GM23338 (cell line): ENCODE results near the gene SLC25A29. TPM values are rescaled to one million over a fixed set of nuclear protein-coding genes. Genes with fewer than 3 reads are reported as not detected.

Experiments used
- ATAC-seq: fragments of 200-7000 bp; cut with Tn5 transposase; 3 replicates; pipeline ENCODE4 v1.9.1; 2020
- DNase-seq: peaks from one replicate; pipeline ENCODE4 v3.0.0-alpha.2; 2015; ENCODE audit warnings: low spot score
- H2AFZ ChIP-seq: fragments of 200-600 bp; sonication (generic); 2 replicates; pipeline ENCODE4 v1.8.0; 2016; ENCODE audit warnings: antibody characterized with exemption, mild to moderate bottlenecking, moderate library complexity
- H3F3A ChIP-seq: fragments of 200-600 bp; sonication (generic); replicated peaks from 2 replicates; pipeline ENCODE4 v1.8.0; 2017; ENCODE audit warnings: antibody characterized with exemption, mixed run types, low read depth
- H3K27ac ChIP-seq: fragments of 200-600 bp; sonication (generic); 2 replicates; pipeline ENCODE4 v1.6.1; 2016; ENCODE audit warnings: low read depth
- H3K27me3 ChIP-seq: fragments of 200-600 bp; sonication (generic); 2 replicates; pipeline ENCODE4 v1.8.0; 2016; ENCODE audit warnings: mild to moderate bottlenecking, mixed run types, moderate library complexity; ENCODE audit not compliant: insufficient read depth
- H3K36me3 ChIP-seq: fragments of 200-600 bp; sonication (generic); 2 replicates; pipeline ENCODE4 v1.8.0; 2016; ENCODE audit warnings: mild to moderate bottlenecking; ENCODE audit not compliant: insufficient read depth
- H3K4me1 ChIP-seq: fragments of 200-600 bp; sonication (generic); 2 replicates; pipeline ENCODE4 v1.8.0; 2016; ENCODE audit warnings: mild to moderate bottlenecking, moderate library complexity; ENCODE audit not compliant: insufficient read depth
- H3K4me2 ChIP-seq: fragments of 200-600 bp; sonication (generic); 2 replicates; pipeline ENCODE4 v1.7.1; 2017; ENCODE audit warnings: mixed run types
- H3K4me3 ChIP-seq: fragments of 200-600 bp; sonication (generic); 2 replicates; pipeline ENCODE4 v1.6.1; 2016; ENCODE audit warnings: mixed run types
- H3K79me2 ChIP-seq: fragments of 200-600 bp; sonication (generic); replicated peaks from 2 replicates; pipeline ENCODE4 v1.8.0; 2017; ENCODE audit warnings: mild to moderate bottlenecking; ENCODE audit not compliant: insufficient read depth
- H3K9me2 ChIP-seq: fragments of 200-600 bp; sonication (generic); 2 replicates; pipeline ENCODE4 v1.8.0; 2017; ENCODE audit not compliant: insufficient read depth
- H4K20me1 ChIP-seq: fragments of 200-600 bp; sonication (generic); replicated peaks from 2 replicates; pipeline ENCODE4 v1.8.0; 2017; ENCODE audit warnings: mild to moderate bottlenecking; ENCODE audit not compliant: insufficient read depth
- H3K27ac Mint-ChIP-seq: 2 replicates; pipeline ENCODE4 v1.8.0; 2020; ENCODE audit warnings: inconsistent platforms, mild to moderate bottlenecking, moderate library complexity, mixed read lengths
- H3K27me3 Mint-ChIP-seq: 3 replicates; pipeline ENCODE4 v1.8.0; 2022; ENCODE audit warnings: low read depth, mild to moderate bottlenecking, moderate library complexity, mixed read lengths, inconsistent platforms; ENCODE audit not compliant: insufficient read depth, poor library complexity
- H3K36me3 Mint-ChIP-seq: 3 replicates; pipeline ENCODE4 v1.8.0; 2021; ENCODE audit warnings: low read depth, mild to moderate bottlenecking, inconsistent platforms, moderate library complexity, mixed read lengths
- H3K4me1 Mint-ChIP-seq: 3 replicates; pipeline ENCODE4 v1.8.0; 2020; ENCODE audit warnings: mild to moderate bottlenecking, inconsistent platforms, mixed read lengths
- H3K4me3 Mint-ChIP-seq: 3 replicates; pipeline ENCODE4 v1.8.0; 2021; ENCODE audit warnings: moderate library complexity, mild to moderate bottlenecking, inconsistent platforms, mixed read lengths
- H3K9me3 Mint-ChIP-seq: 3 replicates; pipeline ENCODE4 v1.8.0; 2020; ENCODE audit warnings: moderate library complexity, mild to moderate bottlenecking, inconsistent platforms, mixed read lengths
- CREB1 ChIP-seq: fragments of 250-450 bp; sonication (Bioruptor Pico); IDR thresholded peaks from 2 replicates; pipeline ENCODE4 v1.5.0; 2020; ENCODE audit warnings: low read depth, mild to moderate bottlenecking, moderate library complexity
- EZH2 ChIP-seq: fragments of 200-600 bp; sonication (generic); IDR thresholded peaks from one replicate; pipeline ENCODE4 v1.8.0; 2017; ENCODE audit warnings: antibody characterized with exemption, mild to moderate bottlenecking, low read depth; ENCODE audit not compliant: unreplicated experiment
- EZH2phosphoT487 ChIP-seq: fragments of 200-600 bp; sonication (generic); IDR thresholded peaks from one replicate; pipeline ENCODE4 v1.8.1; 2018; ENCODE audit warnings: antibody characterized with exemption; ENCODE audit not compliant: unreplicated experiment
- JUNB ChIP-seq: IDR thresholded peaks from one replicate; pipeline ENCODE4 v1.6.1; 2016; ENCODE audit warnings: antibody characterized with exemption; ENCODE audit not compliant: unreplicated experiment
- NANOG ChIP-seq: IDR thresholded peaks from 2 replicates; pipeline ENCODE4 v1.6.1; 2016; ENCODE audit warnings: antibody characterized with exemption, borderline replicate concordance
- POLR2AphosphoS5 ChIP-seq: IDR thresholded peaks from 2 replicates; pipeline ENCODE4 v1.6.1; 2016; ENCODE audit warnings: antibody characterized with exemption, low read depth
- STAT1 ChIP-seq: IDR thresholded peaks from one replicate; pipeline ENCODE4 v1.6.1; 2016; ENCODE audit warnings: antibody characterized with exemption; ENCODE audit not compliant: unreplicated experiment
- ZNF114 ChIP-seq: fragments of 250-450 bp; sonication (Bioruptor Pico); IDR thresholded peaks from 2 replicates; pipeline ENCODE4 v1.5.0; 2020; ENCODE audit warnings: mild to moderate bottlenecking, moderate library complexity
- ZNF331 ChIP-seq: fragments of 250-450 bp; sonication (Bioruptor Pico); IDR thresholded peaks from 2 replicates; pipeline ENCODE4 v1.5.0; 2020; ENCODE audit warnings: low read depth, mild to moderate bottlenecking, moderate library complexity
- polyA plus RNA-seq: library from polyadenylated mRNA; unstranded; fragments of >200 nt; fragmentation: Nextera tagmentation; extraction: Ambion mirVana; gene quantifications from 2 replicates; pipeline ENCODE4 v1.2.1, GENCODE V29; 2016
- total RNA-seq: library from RNA; depleted of rRNA; stranded (reverse); fragments of >200 nt; shearing (Covaris generic); gene quantifications from 2 replicates; pipeline ENCODE4 v1.2.3, GENCODE V29; 2014
- TF ChIP-seq, protein P1 (sequence below): IDR thresholded peaks from 2 replicates; pipeline ENCODE4 v1.6.1; 2016; ENCODE audit warnings: antibody characterized with exemption
- TF ChIP-seq, protein P2 (sequence below): IDR thresholded peaks from one replicate; pipeline ENCODE4 v1.6.1; 2018; ENCODE audit warnings: antibody characterized with exemption; ENCODE audit not compliant: unreplicated experiment
- TF ChIP-seq, protein P3 (sequence below): fragments of 250-450 bp; sonication (Bioruptor Pico); IDR thresholded peaks from 2 replicates; pipeline ENCODE4 v1.5.0; 2020; ENCODE audit warnings: mild to moderate bottlenecking, moderate library complexity
- TF ChIP-seq, protein P4 (sequence below), 2 experiments: fragments of 200-600 bp in 1 of 2; sonication (generic) in 1 of 2; conservative IDR thresholded peaks; 2 replicates each; pipeline versions ENCODE4 v1.5.1 to v1.6.1; 2016 to 2017; ENCODE audit warnings: antibody characterized with exemption in 2 of 2, low read depth in 2 of 2, mild to moderate bottlenecking in 2 of 2, moderate library complexity in 1 of 2

The SLC25A29 gene
- total and polyA plus RNA-seq, 2 experiments from 2014 or later: 65.6 to 206 TPM

DNA sequence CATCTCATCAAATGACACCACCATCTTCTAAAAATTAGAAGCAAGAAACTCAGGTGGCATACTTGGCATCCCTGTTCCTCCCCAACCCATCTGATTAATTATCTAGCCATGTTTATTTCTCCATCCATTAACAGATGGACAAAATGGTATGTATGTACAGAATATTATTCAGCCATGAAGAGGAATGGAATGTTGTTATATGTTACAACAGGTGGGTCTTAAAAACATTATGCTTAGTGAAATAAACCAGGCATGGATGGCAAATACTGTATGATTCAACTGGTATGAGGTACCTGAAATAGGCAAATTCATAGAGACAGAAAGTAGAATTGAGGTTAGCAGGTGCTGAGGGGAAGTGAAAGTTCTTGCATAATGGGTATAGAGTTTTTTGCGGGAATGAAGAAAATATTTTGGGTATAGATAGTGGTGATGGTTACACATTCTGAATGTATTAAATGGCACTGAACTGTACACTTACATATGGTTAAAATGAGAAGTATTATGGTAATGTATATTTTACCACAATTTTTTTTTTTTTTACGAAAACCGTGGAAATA is 49.8 kb downstream of the SLC25A29 start:
- no peaks in the 10 kb centered on the region for H3K36me3 Mint-ChIP-seq
- H3K79me2 ChIP-seq: peaks cover 100% of the 10 kb centered on the region
- H3K4me3 ChIP-seq: no peak overlapping the region
- no peak overlapping the region for H3K4me3 Mint-ChIP-seq
- no peak overlapping the region for H3K27ac ChIP-seq
- no peak overlapping the region for H3K4me2 ChIP-seq
- peaks cover 2% of the 10 kb centered on the region for H3K27me3 Mint-ChIP-seq
- H3K4me1 ChIP-seq: no peaks in the 10 kb centered on the region; the same call in 1 of the 2 replicates
- H3K36me3 ChIP-seq: no peaks in the 10 kb centered on the region
- 0 out of 2 replicates have a peak, but pooled peaks cover 4% of the 10 kb centered on the region for H3F3A ChIP-seq
- peaks cover 3% of the 10 kb centered on the region; the same call in 1 of the 3 replicates for H3K4me1 Mint-ChIP-seq
- TF ChIP-seq, protein P1, sequence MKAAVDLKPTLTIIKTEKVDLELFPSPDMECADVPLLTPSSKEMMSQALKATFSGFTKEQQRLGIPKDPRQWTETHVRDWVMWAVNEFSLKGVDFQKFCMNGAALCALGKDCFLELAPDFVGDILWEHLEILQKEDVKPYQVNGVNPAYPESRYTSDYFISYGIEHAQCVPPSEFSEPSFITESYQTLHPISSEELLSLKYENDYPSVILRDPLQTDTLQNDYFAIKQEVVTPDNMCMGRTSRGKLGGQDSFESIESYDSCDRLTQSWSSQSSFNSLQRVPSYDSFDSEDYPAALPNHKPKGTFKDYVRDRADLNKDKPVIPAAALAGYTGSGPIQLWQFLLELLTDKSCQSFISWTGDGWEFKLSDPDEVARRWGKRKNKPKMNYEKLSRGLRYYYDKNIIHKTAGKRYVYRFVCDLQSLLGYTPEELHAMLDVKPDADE: no peak
- TF ChIP-seq EZH2phosphoT487 (no peak), JUNB (no peak), NANOG (no peak), EZH2 (no peak), ZNF331 (CRISPR knock-in tag) (no peak), POLR2AphosphoS5 (no peak), ZNF114 (no peak), STAT1 (no peak), CREB1 (no peak)
- TF ChIP-seq, protein P2, sequence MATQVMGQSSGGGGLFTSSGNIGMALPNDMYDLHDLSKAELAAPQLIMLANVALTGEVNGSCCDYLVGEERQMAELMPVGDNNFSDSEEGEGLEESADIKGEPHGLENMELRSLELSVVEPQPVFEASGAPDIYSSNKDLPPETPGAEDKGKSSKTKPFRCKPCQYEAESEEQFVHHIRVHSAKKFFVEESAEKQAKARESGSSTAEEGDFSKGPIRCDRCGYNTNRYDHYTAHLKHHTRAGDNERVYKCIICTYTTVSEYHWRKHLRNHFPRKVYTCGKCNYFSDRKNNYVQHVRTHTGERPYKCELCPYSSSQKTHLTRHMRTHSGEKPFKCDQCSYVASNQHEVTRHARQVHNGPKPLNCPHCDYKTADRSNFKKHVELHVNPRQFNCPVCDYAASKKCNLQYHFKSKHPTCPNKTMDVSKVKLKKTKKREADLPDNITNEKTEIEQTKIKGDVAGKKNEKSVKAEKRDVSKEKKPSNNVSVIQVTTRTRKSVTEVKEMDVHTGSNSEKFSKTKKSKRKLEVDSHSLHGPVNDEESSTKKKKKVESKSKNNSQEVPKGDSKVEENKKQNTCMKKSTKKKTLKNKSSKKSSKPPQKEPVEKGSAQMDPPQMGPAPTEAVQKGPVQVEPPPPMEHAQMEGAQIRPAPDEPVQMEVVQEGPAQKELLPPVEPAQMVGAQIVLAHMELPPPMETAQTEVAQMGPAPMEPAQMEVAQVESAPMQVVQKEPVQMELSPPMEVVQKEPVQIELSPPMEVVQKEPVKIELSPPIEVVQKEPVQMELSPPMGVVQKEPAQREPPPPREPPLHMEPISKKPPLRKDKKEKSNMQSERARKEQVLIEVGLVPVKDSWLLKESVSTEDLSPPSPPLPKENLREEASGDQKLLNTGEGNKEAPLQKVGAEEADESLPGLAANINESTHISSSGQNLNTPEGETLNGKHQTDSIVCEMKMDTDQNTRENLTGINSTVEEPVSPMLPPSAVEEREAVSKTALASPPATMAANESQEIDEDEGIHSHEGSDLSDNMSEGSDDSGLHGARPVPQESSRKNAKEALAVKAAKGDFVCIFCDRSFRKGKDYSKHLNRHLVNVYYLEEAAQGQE: no peak
- TF ChIP-seq, protein P3, sequence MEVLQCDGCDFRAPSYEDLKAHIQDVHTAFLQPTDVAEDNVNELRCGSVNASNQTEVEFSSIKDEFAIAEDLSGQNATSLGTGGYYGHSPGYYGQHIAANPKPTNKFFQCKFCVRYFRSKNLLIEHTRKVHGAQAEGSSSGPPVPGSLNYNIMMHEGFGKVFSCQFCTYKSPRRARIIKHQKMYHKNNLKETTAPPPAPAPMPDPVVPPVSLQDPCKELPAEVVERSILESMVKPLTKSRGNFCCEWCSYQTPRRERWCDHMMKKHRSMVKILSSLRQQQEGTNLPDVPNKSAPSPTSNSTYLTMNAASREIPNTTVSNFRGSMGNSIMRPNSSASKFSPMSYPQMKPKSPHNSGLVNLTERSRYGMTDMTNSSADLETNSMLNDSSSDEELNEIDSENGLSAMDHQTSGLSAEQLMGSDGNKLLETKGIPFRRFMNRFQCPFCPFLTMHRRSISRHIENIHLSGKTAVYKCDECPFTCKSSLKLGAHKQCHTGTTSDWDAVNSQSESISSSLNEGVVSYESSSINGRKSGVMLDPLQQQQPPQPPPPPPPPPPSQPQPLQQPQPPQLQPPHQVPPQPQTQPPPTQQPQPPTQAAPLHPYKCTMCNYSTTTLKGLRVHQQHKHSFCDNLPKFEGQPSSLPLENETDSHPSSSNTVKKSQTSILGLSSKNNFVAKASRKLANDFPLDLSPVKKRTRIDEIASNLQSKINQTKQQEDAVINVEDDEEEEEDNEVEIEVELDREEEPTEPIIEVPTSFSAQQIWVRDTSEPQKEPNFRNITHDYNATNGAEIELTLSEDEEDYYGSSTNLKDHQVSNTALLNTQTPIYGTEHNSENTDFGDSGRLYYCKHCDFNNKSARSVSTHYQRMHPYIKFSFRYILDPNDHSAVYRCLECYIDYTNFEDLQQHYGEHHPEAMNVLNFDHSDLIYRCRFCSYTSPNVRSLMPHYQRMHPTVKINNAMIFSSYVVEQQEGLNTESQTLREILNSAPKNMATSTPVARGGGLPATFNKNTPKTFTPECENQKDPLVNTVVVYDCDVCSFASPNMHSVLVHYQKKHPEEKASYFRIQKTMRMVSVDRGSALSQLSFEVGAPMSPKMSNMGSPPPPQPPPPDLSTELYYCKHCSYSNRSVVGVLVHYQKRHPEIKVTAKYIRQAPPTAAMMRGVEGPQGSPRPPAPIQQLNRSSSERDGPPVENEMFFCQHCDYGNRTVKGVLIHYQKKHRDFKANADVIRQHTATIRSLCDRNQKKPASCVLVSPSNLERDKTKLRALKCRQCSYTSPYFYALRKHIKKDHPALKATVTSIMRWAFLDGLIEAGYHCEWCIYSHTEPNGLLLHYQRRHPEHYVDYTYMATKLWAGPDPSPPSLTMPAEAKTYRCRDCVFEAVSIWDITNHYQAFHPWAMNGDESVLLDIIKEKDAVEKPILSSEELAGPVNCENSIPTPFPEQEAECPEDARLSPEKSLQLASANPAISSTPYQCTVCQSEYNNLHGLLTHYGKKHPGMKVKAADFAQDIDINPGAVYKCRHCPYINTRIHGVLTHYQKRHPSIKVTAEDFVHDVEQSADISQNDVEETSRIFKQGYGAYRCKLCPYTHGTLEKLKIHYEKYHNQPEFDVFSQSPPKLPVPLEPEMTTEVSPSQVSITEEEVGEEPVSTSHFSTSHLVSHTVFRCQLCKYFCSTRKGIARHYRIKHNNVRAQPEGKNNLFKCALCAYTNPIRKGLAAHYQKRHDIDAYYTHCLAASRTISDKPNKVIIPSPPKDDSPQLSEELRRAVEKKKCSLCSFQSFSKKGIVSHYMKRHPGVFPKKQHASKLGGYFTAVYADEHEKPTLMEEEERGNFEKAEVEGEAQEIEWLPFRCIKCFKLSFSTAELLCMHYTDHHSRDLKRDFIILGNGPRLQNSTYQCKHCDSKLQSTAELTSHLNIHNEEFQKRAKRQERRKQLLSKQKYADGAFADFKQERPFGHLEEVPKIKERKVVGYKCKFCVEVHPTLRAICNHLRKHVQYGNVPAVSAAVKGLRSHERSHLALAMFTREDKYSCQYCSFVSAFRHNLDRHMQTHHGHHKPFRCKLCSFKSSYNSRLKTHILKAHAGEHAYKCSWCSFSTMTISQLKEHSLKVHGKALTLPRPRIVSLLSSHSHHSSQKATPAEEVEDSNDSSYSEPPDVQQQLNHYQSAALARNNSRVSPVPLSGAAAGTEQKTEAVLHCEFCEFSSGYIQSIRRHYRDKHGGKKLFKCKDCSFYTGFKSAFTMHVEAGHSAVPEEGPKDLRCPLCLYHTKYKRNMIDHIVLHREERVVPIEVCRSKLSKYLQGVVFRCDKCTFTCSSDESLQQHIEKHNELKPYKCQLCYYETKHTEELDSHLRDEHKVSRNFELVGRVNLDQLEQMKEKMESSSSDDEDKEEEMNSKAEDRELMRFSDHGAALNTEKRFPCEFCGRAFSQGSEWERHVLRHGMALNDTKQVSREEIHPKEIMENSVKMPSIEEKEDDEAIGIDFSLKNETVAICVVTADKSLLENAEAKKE: no peak
- TF ChIP-seq, protein P4, sequence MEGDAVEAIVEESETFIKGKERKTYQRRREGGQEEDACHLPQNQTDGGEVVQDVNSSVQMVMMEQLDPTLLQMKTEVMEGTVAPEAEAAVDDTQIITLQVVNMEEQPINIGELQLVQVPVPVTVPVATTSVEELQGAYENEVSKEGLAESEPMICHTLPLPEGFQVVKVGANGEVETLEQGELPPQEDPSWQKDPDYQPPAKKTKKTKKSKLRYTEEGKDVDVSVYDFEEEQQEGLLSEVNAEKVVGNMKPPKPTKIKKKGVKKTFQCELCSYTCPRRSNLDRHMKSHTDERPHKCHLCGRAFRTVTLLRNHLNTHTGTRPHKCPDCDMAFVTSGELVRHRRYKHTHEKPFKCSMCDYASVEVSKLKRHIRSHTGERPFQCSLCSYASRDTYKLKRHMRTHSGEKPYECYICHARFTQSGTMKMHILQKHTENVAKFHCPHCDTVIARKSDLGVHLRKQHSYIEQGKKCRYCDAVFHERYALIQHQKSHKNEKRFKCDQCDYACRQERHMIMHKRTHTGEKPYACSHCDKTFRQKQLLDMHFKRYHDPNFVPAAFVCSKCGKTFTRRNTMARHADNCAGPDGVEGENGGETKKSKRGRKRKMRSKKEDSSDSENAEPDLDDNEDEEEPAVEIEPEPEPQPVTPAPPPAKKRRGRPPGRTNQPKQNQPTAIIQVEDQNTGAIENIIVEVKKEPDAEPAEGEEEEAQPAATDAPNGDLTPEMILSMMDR (conservative IDR thresholded peaks at IDR 0.05; ENCODE audit: low read depth in 2 of 2): no peak
- no peaks in the 10 kb centered on the region for H3K27me3 ChIP-seq
- no peak overlapping the region for H2AFZ ChIP-seq
- ATAC-seq: no peak
- H3K9me3 Mint-ChIP-seq: no peaks in the 10 kb centered on the region
- peaks cover 87% of the 10 kb centered on the region for H4K20me1 ChIP-seq
- H3K9me2 ChIP-seq: no peaks in the 10 kb centered on the region
- DNase-seq: no peak
- H3K27ac Mint-ChIP-seq: no peak overlapping the region
